GM10266 (cell line): ENCODE measurements around the gene TOMM40L.

Experiments
- DNase-seq: peaks from one replicate; pipeline ENCODE4 v3.0.0; 2012; ENCODE audit errors: extremely low spot score
- TF ChIP-seq, protein P1 (sequence below): IDR thresholded peaks from 2 replicates; pipeline ENCODE4 v1.5.1; 2012; ENCODE audit warnings: mild to moderate bottlenecking, low read depth; ENCODE audit not compliant: control insufficient read depth, insufficient read depth; ENCODE audit errors: missing control alignments

Gene TOMM40L

DNA sequence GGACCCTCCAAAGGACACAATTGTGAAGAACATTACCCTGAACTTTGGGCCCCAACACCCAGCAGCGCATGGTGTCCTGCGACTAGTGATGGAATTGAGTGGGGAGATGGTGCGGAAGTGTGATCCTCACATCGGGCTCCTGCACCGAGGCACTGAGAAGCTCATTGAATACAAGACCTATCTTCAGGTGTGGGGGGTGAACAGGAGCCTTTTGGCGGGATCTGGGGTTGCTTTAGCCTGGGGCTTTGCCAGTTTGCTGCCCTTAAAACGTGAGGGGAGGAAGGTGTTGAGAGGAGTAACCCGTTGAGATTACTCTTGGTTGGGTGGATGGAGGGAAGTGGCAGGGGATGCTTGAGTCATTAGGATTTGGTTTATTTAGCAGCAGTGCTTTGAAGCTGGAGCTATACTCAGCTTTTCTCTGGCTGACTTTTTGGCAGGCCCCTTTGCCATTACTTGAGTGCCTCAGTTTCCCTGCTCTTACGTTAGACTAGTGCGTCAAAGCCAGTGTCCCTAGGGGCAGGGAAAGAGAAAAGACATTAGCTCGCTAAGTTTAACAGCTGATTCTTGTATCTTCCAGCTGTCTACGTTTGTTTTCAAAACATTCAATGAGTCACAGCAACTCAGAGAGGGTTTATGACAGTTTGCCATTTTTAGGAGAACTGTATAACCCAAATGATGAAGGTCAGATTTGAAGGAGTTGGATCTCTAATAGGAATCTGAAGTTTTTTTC is 19.3 kb upstream of the TOMM40L start:
- TF ChIP-seq, protein P1, sequence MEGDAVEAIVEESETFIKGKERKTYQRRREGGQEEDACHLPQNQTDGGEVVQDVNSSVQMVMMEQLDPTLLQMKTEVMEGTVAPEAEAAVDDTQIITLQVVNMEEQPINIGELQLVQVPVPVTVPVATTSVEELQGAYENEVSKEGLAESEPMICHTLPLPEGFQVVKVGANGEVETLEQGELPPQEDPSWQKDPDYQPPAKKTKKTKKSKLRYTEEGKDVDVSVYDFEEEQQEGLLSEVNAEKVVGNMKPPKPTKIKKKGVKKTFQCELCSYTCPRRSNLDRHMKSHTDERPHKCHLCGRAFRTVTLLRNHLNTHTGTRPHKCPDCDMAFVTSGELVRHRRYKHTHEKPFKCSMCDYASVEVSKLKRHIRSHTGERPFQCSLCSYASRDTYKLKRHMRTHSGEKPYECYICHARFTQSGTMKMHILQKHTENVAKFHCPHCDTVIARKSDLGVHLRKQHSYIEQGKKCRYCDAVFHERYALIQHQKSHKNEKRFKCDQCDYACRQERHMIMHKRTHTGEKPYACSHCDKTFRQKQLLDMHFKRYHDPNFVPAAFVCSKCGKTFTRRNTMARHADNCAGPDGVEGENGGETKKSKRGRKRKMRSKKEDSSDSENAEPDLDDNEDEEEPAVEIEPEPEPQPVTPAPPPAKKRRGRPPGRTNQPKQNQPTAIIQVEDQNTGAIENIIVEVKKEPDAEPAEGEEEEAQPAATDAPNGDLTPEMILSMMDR = no peak
- no peak for DNase-seq

DNA sequence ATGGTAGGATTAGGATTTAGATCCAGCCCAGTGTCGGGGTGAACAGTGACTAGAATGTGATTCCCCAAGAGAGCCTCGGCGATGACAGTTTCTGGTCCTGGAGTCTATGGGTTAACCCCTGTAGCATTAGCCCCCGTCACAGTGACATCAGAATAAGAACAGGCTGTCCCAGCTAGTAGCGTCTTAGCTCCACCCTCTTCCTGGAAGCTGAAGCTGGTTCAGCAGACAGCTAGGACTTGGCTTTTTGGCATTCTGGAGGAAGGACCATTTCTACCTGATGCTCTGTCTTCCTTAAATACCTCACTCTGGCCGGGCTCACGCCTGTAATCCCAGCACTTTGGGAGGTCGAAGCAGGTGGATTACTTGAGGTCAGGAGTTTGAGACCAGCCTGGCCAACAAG is 18.7 kb upstream of the TOMM40L start:
- no peak for DNase-seq

DNA sequence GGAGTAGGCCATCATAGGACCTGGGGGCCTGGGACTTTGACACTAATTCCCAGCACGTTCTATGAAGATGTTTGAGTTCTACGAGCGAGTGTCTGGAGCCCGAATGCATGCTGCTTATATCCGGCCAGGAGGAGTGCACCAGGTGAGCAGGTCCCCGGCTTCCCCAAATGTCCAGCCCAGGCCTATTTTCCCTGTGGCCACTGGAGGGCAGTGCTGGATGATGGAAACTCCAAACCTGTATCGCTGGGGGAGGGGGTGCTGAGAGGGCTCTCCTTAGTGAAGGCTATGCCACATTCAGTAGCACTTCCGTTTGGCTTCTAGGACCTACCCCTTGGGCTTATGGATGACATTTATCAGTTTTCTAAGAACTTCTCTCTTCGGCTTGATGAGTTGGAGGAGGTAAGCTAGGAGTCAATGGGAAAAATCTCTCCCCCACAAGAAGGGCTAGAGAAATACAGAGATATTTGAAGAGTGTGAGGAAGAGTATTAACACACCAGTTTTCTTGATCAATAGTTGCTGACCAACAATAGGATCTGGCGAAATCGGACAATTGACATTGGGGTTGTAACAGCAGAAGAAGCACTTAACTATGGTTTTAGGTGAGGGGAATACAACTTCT is 16.0 kb upstream of the TOMM40L start:
- TF ChIP-seq, protein P1 = peak; percentile 82

More for the DNA sequence above, 18.7 kb upstream of the TOMM40L start:
- TF ChIP-seq, protein P1 = no peak

DNA sequence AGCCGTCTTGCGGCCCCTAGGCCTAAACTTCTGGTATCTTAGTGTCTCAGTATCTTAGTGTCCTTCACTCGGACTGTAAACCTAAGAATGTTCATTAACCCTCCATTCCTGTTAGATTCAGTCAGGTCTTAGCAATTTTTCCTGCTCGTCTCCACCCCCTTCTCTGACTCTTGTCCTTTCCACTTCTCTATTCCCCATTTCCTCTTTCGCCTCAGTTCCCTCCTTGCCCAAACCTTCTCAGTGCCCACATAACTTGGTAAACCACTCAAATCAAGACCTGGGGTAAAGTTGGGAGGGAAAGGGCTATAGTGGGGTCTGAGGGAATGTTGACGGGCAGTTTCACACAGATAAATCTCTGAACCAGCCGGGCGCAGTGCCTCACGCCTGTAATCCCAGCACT is 11.5 kb upstream of the TOMM40L start:
- no peak for DNase-seq
- TF ChIP-seq, protein P1 = no peak

More for the DNA sequence above, 16.0 kb upstream of the TOMM40L start:
- peak; percentile 69 for DNase-seq

DNA sequence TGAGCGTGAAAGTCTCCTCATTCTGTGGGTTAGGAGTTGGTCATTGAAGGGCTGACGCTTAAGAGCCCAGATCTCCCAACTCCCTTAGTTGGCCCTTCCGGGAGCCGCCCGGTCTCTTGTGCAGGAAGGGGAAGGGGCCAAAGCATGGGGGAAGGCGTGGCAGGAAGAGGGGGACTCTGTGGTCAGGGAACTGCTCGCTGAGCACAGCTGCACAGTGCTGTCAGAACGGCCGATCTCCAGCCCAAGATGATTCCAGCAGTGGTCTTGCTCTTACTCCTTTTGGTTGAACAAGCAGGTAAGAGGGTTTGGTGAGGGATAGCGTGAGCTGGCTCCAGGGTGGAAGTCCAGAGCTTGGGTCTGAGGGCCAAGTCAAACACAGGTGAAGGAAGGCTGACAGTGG is 10.8 kb upstream of the TOMM40L start, which contains the start of gene FCER1G:
Gene FCER1G (plus strand): TSS at position 220 of the 400 bp plus-strand sequence. CDS start 27 bp downstream, at position 247.
- TF ChIP-seq, protein P1 = no peak
- no peak for DNase-seq

DNA sequence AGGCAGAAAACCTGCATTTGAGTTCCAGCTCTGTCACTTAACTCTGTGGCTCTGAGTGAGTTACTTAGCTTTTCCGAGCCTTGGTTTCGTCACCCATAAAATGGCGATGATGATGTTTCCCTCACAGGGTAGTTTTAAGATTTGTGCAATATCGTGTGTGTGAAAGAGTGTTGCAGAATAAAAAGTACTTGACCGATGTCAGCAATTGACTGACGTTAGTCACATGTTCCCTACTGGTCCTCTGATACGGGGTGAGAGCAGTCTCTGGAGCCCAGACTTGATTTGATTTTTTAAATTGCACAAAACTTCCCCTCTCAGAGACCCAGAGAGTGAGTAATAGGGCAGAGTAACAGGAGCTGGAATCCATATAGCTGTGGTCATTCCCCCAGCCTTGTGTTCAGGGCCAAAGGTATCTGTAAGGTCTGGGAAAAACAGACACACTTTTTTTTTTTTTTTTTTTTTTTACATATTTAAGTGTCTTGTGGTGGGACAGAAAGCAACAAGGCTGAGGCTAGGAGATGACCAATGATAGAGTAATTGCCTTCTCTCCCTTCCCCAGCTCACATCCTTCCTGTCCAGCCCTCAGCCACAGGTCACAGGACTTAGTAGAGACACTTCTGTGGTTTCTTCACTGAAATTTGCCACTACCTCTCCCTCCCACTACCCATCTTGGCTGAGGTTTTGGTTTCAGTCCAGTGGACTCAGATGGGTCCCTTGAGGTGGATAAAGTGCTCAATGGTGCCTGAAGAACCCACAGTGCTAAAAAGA is 8.7 kb upstream of the TOMM40L start:
- DNase-seq = peak; percentile 45
- TF ChIP-seq, protein P1 = no peak
